ENCODE data around the gene MEIS1.
"Not testable (repeated sequence)": the region's sequence is repeated elsewhere in the genome, so short reads cannot be mapped to it uniquely, and the experiment has no call there.

MEIS1 gene

DNA sequence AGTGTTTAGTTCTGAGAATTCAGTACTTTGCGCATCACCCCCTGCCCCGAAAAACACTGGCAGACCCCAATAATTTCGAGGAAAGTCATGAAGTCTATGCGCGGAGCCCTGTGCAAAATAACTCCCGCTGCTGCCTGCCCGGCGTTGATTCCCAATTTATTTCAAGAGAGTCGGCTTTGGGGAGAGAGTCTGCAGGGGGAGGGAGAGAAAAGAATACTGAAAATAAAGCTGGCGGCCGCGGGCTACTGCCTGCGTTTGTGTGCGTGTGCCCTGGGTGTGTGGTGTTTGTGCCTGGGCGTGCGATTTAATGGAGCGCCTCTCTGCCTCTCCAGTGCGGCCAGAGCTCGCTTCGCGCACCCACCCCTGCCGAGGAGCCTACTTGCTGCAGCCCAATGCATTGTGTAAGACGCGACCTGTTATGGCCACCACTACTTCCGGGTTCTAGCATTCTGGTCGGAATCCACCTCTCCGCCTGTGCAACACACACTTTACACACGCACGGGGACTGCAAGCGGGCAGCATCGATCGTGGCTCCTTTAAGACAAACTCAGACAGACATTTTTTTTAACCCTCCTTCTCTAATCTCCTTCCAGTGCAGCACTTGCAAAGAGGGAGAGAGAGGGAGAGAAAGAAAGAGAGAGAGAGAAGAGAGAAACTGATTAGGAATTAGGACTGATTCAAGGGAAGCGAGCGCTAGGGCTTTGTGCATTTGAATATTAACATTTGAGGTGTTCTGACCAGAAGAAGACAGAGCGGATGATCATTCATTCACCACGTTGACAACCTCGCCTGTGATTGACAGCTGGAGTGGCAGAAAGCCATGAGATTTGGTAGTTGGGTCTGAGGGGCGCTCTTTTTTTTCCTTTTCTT lies at the start of gene MEIS1:
MEIS1 (plus strand) TSS at position 447 of the 870 bp plus-strand sequence. CDS start 732 bp downstream, outside the sequence.
- DNase-seq (ENCODE audit: low read depth in 3 of 3, low spot score in 1 of 3): no peak

DNA sequence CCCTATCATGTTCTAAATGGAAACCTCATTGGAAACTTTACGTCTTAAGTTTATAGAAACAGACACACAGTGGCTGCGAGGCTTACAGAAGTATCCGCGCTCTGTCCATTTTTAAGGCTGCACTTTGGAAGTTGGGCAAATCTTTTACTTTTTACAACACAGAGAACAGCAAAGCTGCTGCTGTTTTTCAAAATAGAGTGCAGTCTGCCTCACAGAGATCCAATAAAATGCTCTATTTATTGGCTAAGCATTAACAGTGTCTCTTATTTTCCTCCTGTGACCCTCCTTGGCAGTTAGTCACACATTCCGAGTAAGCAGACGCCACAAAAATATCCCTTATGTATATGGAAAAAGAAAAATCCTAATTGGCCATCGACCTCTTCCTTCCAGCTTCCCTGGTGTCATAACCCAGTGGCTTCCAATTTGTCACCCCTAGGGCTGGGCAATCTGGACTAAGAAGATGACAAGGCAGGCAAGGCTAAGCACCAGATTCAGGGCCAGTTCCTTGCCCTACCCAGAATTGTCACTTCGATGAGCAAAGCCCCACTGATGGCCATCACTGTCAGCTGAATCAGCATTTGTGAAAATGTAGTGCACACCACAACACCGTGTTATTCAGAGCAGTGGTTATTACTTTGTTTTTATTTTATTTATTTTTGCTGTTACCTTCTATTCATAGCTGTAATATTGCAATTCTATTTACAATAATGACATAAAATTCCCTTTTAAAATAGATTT lies 47.7 kb upstream of the MEIS1 start:
- no peak for DNase-seq (ENCODE audit: low read depth in 3 of 3, low spot score in 1 of 3)

DNA sequence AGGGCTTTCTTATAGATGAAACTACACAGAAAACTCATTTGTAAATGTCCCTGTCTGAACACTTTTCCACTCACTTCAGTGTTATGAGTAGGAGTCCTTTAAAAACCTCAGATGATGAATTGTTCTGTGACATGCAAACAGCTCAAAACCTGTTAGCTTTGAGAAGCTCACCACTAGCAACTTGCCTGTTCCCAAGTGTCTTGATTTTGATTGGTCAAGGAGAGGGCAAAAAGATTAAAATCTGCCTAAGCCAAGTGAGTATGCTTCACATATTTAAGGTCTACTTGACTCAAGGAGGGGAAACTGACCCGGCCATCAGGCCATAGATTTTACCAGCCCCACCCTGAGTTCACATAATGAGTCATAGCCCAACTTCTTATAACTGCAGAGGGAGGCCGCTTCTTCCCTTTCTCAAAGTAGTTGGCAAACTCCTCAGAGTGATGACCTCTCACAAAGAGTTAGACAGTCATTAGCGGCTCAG lies 45.2 kb upstream of the MEIS1 start:
- no peak for DNase-seq (ENCODE audit: low read depth in 3 of 3, low spot score in 1 of 3)

DNA sequence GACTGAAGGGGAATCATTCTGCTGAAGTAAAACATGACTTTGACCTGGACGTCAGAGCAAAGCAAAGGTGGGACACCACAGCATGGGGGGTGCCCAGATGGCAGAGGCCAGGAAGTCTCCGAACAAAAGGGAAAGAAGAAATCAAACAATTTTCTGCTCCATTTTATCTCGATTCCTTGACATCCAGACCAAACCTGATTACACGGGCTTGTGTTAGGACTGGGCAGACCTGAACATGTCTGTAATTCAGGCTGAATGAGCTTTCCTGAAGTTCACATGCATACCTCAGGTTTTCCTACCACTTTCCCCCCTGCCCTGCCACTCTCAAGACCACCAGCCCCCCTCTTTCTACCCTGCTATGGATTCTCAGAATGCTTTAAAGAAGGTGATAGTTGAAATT lies 44.8 kb upstream of the MEIS1 start:
- no peak for DNase-seq (ENCODE audit: low read depth in 3 of 3, low spot score in 1 of 3)

DNA sequence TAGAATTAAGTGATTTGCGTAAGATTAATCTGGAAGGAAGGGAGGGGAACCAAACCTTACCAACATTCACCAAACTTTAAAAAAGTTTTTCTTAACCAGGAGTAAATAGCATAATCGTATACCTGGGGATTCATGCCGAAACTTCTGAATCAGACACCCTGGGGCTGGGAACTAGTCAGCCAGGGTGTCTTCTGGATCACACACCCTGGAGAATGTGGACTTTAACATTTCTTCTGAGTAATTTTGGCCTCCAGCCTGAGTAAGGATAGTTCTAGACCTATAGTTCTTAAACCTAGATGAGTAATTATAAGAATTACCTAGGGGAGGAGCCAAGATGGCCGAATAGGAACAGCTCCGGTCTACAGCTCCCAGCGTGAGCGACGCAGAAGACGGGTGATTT lies 44.1 kb upstream of the MEIS1 start:
- DNase-seq (ENCODE audit: low read depth in 3 of 3, low spot score in 1 of 3): no peak

DNA sequence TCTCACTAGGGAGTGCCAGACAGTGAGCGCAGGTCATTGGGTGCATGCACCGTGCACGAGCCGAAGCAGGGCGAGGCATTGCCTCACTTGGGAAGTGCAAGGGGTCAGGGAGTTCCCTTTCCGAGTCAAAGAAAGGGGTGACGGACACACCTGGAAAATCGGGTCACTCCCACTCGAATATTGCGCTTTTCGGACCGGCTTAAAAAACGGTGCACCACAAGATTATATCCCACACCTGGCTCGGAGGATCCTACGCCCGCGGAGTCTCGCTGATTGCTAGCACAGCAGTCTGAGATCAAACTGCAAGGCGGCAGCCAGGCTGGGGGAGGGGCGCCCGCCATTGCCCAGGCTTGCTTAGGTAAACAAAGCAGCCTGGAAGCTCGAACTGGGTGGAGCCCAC lies 43.7 kb upstream of the MEIS1 start:
- not testable (repeated sequence) for DNase-seq (ENCODE audit: low read depth in 3 of 3, low spot score in 1 of 3)

DNA sequence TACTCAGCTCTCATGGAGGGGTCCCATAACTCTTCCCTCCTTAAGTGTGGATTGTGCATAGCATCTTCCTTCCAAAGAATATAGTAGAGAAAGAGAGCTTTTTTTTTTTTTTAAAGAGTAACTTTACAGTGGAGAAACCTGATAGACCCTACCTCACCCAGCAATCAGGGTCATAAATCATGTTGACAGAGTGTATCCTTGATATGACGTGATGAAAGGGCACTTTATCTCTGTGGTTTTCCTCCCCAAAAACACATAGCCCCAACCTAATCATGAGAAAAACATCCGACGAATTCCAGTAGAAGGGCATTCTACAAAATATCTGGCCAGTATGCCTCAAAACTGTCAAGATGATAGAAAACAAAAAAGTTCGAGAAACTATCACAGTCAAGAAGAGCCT lies 29.5 kb upstream of the MEIS1 start:
- no peak for DNase-seq (ENCODE audit: low read depth in 3 of 3, low spot score in 1 of 3)

DNA sequence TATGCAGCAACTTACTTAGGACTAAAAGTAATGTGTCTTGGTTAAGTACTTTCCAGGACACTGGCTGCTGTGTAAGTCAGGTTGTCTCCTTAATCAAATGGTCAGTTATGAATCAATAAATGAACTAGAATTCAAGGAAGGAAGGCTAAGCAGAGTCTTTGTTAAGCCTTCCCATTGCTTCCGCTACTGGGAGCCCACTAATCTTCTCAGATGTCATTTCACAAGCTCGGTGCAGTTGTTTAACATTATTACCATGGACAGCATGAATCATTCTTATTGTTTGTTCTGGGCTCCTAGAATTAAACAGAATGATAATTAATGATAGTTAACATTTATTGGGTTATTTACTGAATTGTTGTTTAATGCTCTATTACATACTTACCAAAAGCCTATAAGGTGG lies 26.0 kb upstream of the MEIS1 start:
- DNase-seq (ENCODE audit: low read depth in 3 of 3, low spot score in 1 of 3): no peak

DNA sequence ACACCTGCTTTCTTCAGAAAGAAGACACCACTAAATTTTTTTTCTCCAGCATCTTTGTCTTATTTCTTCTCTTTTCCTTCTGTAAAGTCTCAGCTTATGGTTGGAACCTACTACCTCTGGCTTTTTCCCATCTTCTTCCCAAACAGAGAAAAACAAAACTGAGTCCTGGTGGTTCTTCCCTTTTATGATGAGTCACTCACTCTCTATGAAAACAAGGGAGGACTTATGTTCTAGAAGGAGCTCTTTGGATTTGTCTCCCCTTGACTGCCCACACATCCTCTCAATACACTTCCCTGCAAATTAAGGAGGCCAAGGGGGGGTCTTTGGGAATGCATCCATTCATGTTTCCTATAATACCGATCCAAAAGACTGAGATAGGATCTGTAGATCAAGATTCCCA lies 22.1 kb upstream of the MEIS1 start:
- DNase-seq (ENCODE audit: low read depth in 3 of 3, low spot score in 1 of 3): no peak

DNA sequence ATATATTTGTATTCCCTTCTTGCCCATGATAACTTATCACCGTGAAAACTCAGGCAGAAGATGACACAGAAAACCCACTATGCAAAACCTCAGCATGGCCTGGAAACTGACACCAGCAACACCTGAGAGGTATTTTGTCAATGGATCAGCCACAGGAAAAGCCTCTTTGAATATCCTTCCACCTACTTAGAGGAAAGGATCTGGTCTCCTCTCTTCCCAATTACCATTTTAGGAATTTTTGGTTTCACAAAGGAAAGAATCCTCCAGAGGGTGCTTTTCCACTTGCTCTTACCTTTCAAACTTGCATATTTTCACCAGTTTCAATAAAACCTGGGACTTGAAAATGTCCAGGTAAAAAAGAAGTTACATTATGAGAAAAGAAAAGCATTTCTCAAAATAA lies 20.0 kb upstream of the MEIS1 start:
- no peak for DNase-seq (ENCODE audit: low read depth in 3 of 3, low spot score in 1 of 3)

DNA sequence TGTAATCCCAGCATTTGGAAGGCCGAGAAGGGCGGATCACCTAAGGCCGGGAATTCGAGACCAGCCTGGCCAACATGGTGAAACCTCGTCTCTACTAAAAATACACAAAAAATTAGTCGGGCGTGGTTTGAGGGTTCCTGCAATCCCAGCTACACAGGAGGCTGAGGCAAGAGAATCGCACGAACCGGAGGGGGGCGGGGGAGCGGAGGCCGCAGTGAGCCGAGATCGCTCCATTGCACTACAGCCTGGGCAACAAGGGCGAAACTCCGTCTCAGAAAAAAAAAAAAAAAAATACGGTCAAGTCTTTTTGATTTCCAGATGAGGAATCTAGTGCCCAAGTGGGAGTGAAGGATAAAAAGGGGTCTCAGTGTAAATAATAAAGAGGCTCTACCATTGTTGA lies 16.5 kb upstream of the MEIS1 start:
- DNase-seq (ENCODE audit: low read depth in 3 of 3, low spot score in 1 of 3): no peak

DNA sequence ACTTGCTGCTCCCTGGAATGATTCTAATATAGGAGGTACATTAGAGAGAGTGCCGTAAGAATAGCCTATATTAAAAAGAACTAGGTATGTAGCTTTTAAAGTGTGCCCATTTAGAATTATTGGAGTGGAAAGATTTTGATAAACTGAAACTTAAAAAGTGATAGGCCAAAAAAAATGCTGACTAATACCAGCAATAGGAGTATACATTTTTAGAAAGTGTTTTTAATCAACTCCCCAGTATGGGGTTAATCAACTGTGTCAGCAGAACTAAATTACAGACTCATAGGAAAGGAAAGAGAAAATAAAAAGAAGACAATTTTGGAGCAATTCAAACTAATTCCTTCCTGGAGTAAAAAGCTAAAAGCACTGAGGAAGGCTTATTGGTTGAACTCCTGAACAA lies 13.3 kb upstream of the MEIS1 start:
- DNase-seq (ENCODE audit: low read depth in 3 of 3, low spot score in 1 of 3): no peak

DNA sequence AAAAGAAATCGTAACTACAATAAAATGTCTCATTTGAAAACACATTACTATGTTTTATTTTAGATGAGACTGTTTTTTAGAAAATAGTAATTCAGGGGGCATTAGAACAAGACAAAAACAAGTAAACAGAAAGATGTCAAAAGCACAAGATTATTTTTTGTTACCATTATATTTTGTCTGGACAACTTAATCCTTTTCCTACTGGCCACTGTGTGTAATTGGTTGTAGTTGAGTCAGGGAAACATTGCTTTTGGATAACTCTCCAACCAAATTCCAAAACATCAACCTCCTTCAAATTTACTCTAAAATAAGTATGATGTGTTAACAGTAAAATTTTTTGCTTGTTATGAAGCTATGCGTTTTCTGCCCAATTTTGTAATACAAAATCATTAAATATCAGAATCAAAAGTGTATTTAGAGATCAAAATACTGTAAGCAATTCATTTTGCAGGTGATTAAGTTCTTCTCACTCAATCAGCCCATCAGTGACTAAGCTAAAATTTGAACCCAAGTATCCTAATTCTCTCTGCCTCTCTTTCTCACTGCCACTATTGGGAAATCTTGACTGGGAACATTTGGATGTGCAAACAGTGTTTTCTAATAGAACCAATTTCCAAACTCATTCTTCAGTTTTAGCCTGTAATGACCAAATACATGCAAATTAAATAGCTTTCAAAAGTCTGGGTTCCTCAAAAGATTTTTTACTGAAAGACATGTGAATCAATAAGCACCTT lies 11.4 kb upstream of the MEIS1 start:
- DNase-seq (ENCODE audit: low read depth in 3 of 3, low spot score in 1 of 3): no peak

DNA sequence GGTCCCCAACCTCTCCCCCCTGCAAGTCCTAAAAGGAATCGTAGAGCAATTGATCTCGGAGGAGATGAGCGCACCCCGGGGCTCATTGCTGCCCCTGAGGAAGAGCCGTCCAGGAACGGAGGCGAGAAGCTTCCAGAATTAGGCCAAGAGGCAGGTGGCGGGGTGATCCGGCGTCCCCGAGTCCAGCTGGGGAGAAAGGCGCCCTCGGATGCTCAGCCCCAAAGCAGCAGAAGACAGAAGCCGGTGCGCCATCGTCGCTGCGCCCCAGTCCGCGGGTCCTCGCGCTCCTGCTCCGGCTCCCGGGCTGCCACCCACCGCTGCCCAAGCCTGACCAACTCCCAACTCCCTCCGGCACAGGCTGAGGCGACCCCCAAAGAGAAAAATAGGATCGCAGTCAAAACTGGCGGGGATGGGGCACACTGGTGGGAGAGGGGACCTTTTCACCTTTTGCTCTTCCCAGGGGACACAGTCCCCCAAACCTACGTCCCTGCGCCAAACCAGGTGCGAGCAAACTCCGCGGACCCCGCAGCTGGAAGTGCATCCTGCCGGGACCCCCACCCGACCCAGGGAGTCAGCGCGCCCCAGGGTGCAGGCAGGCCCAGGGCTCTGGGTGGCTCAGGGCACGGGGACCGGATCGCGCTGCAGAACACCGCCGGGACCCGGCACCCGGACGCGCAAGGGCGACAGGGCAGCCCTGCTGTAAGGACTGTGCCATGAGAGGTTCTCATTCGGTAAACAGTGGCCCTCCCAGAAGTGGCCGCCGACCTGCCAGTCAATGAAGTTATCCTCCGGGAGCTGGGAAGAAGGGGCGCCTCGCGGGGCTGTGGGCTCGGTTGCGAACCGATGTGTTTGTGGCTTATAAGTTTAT lies 8.4 kb upstream of the MEIS1 start:
- DNase-seq (ENCODE audit: low read depth in 3 of 3, low spot score in 1 of 3): no peak

DNA sequence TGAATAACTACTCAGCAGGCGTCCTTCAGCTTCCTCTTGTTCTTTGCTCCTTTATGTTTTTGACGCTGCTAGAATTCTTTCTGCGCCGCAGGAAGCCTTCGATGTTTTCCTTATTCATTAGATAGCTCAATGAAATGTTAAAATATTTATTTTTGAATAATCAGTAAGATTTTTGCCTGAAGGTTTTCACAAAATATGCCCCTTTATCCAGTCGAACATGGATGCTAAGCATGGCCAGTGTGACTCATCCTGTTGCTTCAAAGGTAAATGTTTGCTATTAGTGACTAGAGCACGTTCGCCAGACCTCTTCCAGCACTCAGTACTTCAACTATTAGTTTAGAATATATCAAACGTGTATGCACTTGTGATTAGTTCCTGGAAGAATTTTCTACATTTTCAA lies 7.6 kb upstream of the MEIS1 start:
- DNase-seq (ENCODE audit: low read depth in 3 of 3, low spot score in 1 of 3): no peak

DNA sequence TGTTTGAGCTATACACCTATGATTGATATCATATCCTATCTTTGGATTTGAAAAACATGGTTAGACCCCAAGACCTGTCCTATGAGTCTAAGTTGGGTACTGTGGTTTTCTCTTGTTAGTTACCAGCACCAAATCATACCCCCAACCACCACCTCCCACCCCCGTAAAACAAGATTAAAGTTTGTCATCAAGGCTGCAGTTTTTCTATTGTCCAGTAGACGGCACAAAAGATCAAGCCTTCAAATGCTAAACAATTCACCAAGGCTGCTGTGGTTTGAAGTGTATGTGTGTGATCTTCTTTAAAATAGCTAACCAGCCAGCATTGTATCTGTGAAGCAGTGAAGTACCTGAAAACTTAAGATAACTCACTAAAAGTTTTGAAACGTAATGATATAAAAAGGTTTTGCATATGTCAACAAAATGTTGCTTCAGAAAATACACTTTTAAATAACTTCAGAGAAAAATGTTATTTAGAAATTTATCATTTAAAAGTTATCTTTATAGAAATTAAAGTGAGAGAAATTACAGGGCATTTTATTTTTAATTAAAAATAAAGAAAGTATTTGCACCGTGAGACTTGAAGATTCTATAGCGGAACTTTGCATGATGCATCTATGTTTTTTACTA lies 5.8 kb upstream of the MEIS1 start:
- no peak for DNase-seq (ENCODE audit: low read depth in 3 of 3, low spot score in 1 of 3)

DNA sequence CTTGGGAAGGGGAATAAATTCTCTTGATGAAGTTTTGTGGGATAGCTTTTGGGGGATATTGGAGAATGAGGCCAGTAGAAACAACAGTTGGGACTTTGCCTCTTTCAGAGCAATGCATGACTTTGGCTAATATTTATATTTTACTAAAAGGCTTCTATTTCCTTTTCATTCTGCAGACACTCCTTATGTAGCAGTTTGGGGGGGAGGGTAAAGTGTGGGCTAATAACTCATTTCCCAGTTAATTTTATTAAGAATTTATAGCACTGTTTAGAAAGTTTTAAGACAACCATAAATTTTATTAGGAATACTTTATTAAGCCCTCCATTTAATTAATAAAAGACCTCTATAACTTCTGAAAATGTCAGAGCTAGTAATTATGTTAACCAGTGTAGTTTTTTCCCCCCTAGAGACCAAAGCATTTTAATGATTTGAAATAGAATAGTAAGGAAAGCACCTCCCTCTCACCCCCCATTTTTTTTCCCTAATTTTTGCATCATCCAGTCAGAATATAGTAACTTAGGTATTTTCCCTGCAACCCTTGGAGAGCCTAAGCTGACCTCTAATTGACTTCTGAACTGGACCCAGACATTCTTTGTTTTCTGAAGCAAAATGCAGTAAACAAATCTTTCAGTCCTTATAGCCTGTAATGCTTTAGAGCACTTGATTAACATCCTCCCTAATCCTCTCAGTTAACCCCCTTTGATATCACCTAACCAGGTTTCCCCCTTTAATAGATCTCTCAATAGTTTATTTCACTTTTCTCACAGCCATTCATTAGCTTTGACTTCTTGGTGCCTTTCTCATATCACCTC lies 5.0 kb upstream of the MEIS1 start:
- DNase-seq (ENCODE audit: low read depth in 3 of 3, low spot score in 1 of 3): no peak

DNA sequence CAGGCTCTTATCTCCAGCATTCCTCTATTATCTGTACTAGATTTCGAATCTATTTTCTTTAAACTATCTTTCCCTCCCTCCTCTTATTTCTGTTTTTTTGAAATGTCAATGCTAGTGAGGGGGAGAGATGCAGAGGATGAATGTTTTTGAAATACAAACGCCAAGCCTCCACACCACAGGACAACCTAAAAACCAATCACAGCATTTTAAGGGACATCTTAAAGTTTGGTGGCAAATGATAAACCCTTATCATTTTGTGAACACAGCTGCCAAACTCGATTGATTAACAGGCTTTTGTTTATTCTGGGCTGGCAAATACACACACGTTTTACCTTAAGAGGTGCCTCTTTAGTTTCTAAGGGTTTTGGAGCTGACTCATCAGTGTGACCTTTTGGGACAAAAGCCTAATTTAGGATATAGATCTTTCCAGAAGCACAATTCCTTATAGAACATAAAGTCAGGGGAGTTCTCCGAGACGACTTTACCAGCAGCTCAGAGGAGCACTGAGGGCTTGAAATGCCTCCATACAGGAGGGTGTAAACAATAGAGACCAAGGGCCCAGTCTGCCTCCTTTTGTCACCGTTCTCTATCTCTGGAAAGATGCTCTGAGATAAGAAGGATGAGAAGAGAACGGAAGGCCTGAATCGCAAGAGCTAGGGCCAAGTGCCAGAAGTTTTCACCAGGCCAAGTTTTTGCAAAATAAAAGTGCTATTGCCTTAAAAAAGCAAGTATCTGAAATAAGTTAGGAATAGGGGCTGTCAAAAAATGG lies 4.2 kb upstream of the MEIS1 start:
- DNase-seq (ENCODE audit: low read depth in 3 of 3, low spot score in 1 of 3): no peak

DNA sequence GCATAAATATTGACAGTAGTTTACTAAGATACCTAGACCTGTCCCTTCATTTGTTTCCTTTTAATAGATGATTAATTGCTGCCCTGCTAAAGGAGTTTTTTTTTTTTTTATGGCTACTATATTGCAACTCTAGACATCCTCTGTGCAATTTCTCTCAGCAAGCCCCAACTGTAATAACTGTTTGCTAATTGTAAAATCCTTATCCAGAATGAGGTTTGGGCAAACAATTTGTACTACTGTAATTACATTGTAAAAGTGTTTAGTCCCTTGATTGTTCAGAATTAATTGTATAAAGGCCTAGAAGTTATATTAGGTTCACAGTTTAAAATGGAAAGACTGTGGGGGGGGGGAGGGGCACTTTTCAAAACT lies 3.7 kb upstream of the MEIS1 start:
- no peak for DNase-seq (ENCODE audit: low read depth in 3 of 3, low spot score in 1 of 3)

Measured in stimulated activated CD4-positive, alpha-beta T cell treated with anti-CD3 and anti-CD28 coated beads, TNF-alpha, amount 100 ng/mL, for 1 hour (primary cell).